Measurements from ENCODE around the gene EID3.
A peak's percentile ranks its signal among the peaks of the same experiment; 100 is the strongest.

DNA sequence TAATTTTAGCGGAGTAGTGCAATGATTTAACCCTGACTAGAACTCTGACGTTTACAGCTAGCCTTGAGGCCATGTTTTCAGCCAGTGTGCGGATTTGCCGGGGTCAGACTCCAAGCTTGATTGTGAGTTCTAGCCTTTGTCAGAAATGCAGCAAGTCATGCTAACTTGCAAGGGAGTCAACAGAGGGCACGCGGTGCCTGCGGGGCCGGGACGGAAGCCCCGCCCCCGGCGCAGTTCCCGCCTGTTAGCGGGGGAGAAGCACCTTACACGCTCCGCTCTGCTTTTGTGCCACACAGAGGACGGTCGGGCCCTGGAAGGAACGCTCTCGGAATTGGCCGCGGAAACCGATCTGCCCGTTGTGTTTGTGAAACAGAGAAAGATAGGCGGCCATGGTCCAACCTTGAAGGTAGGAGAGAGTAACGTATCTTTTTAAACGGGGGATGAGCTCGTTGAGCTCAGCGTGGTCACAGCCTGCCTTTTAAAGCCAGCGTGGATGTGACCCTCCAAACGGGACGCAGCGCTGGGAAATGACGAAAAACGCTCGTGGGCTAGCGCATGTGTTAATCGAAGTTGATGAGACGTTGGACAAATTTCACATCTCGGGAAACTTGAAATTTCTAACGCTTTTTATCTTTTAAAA, 14.8 kb upstream of the EID3 start:
- TF ChIP-seq, protein P1, sequence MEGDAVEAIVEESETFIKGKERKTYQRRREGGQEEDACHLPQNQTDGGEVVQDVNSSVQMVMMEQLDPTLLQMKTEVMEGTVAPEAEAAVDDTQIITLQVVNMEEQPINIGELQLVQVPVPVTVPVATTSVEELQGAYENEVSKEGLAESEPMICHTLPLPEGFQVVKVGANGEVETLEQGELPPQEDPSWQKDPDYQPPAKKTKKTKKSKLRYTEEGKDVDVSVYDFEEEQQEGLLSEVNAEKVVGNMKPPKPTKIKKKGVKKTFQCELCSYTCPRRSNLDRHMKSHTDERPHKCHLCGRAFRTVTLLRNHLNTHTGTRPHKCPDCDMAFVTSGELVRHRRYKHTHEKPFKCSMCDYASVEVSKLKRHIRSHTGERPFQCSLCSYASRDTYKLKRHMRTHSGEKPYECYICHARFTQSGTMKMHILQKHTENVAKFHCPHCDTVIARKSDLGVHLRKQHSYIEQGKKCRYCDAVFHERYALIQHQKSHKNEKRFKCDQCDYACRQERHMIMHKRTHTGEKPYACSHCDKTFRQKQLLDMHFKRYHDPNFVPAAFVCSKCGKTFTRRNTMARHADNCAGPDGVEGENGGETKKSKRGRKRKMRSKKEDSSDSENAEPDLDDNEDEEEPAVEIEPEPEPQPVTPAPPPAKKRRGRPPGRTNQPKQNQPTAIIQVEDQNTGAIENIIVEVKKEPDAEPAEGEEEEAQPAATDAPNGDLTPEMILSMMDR (IDR thresholded peaks at IDR 0.05): no peak
- TF ChIP-seq, protein P2, sequence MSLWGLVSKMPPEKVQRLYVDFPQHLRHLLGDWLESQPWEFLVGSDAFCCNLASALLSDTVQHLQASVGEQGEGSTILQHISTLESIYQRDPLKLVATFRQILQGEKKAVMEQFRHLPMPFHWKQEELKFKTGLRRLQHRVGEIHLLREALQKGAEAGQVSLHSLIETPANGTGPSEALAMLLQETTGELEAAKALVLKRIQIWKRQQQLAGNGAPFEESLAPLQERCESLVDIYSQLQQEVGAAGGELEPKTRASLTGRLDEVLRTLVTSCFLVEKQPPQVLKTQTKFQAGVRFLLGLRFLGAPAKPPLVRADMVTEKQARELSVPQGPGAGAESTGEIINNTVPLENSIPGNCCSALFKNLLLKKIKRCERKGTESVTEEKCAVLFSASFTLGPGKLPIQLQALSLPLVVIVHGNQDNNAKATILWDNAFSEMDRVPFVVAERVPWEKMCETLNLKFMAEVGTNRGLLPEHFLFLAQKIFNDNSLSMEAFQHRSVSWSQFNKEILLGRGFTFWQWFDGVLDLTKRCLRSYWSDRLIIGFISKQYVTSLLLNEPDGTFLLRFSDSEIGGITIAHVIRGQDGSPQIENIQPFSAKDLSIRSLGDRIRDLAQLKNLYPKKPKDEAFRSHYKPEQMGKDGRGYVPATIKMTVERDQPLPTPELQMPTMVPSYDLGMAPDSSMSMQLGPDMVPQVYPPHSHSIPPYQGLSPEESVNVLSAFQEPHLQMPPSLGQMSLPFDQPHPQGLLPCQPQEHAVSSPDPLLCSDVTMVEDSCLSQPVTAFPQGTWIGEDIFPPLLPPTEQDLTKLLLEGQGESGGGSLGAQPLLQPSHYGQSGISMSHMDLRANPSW (CRISPR knock-in tag; conservative IDR thresholded peaks at IDR 0.05; ENCODE audit: low read depth): no peak
- TF ChIP-seq, protein P3, sequence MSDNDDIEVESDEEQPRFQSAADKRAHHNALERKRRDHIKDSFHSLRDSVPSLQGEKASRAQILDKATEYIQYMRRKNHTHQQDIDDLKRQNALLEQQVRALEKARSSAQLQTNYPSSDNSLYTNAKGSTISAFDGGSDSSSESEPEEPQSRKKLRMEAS (CRISPR knock-in tag; IDR thresholded peaks at IDR 0.05): peak; percentile 94
- TF ChIP-seq ZNF138 (CRISPR knock-in tag; conservative IDR thresholded peaks at IDR 0.05) (no peak), CBFB (CRISPR knock-in tag; IDR thresholded peaks at IDR 0.05; ENCODE audit: low read depth) (no peak), ESRRA (CRISPR knock-in tag; IDR thresholded peaks at IDR 0.05; ENCODE audit: borderline replicate concordance) (no peak), FOXP1 (CRISPR knock-in tag; IDR thresholded peaks at IDR 0.05; ENCODE audit: borderline replicate concordance) (peak; percentile 50; the same call in 1 of the 2 replicates), GRHL2 (CRISPR knock-in tag; IDR thresholded peaks at IDR 0.05; ENCODE audit: insufficient replicate concordance, severe bottlenecking) (no peak)
- TF ChIP-seq, protein P4, sequence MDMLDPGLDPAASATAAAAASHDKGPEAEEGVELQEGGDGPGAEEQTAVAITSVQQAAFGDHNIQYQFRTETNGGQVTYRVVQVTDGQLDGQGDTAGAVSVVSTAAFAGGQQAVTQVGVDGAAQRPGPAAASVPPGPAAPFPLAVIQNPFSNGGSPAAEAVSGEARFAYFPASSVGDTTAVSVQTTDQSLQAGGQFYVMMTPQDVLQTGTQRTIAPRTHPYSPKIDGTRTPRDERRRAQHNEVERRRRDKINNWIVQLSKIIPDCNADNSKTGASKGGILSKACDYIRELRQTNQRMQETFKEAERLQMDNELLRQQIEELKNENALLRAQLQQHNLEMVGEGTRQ (CRISPR knock-in tag; IDR thresholded peaks at IDR 0.05): no peak
- TF ChIP-seq, protein P5, sequence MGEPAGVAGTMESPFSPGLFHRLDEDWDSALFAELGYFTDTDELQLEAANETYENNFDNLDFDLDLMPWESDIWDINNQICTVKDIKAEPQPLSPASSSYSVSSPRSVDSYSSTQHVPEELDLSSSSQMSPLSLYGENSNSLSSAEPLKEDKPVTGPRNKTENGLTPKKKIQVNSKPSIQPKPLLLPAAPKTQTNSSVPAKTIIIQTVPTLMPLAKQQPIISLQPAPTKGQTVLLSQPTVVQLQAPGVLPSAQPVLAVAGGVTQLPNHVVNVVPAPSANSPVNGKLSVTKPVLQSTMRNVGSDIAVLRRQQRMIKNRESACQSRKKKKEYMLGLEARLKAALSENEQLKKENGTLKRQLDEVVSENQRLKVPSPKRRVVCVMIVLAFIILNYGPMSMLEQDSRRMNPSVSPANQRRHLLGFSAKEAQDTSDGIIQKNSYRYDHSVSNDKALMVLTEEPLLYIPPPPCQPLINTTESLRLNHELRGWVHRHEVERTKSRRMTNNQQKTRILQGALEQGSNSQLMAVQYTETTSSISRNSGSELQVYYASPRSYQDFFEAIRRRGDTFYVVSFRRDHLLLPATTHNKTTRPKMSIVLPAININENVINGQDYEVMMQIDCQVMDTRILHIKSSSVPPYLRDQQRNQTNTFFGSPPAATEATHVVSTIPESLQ (CRISPR knock-in tag; IDR thresholded peaks at IDR 0.05): no peak
- TF ChIP-seq, protein P6, sequence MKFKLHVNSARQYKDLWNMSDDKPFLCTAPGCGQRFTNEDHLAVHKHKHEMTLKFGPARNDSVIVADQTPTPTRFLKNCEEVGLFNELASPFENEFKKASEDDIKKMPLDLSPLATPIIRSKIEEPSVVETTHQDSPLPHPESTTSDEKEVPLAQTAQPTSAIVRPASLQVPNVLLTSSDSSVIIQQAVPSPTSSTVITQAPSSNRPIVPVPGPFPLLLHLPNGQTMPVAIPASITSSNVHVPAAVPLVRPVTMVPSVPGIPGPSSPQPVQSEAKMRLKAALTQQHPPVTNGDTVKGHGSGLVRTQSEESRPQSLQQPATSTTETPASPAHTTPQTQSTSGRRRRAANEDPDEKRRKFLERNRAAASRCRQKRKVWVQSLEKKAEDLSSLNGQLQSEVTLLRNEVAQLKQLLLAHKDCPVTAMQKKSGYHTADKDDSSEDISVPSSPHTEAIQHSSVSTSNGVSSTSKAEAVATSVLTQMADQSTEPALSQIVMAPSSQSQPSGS (CRISPR knock-in tag; IDR thresholded peaks at IDR 0.05; ENCODE audit: borderline replicate concordance, low read depth): no peak

Data from WTC11 (cell line).